ENCODE measurements around the gene PPP1R14D.

PPP1R14D gene

GRCh38 chr15:40852529-40852928 lies 24.0 kb upstream of the PPP1R14D start:
- no peak for DNase-seq (ENCODE audit: low read depth)

- DNase-seq (ENCODE audit: low read depth) = no peak
Measured at GRCh38 chr15:40850576-40851112, 22.1 kb upstream of the PPP1R14D start.

GRCh38 chr15:40847223-40847961 lies 18.9 kb upstream of the PPP1R14D start:
- no peak for DNase-seq (ENCODE audit: low read depth)

- no peak for DNase-seq (ENCODE audit: low read depth)
Measured at GRCh38 chr15:40846841-40847222, 18.3 kb upstream of the PPP1R14D start.

- DNase-seq (ENCODE audit: low read depth) = no peak
Measured at GRCh38 chr15:40845511-40846284, 17.2 kb upstream of the PPP1R14D start.

- DNase-seq (ENCODE audit: low read depth) = no peak
Measured at GRCh38 chr15:40845036-40845435, 16.5 kb upstream of the PPP1R14D start.

- DNase-seq (ENCODE audit: low read depth) = no peak
Measured at GRCh38 chr15:40844696-40845030, 16.2 kb upstream of the PPP1R14D start.

- no peak for DNase-seq (ENCODE audit: low read depth)
Measured at GRCh38 chr15:40843885-40844695, 15.6 kb upstream of the PPP1R14D start, which contains the start of gene SPINT1. SPINT1 (plus strand) TSS chr15:40844048; CDS start chr15:40844555, 507 bp downstream.

- DNase-seq (ENCODE audit: low read depth) = no peak
Measured at GRCh38 chr15:40843261-40843884, 14.9 kb upstream of the PPP1R14D start.

- DNase-seq (ENCODE audit: low read depth) = no peak
Measured at GRCh38 chr15:40841741-40842140, 13.2 kb upstream of the PPP1R14D start.

GRCh38 chr15:40838756-40839155 lies 10.2 kb upstream of the PPP1R14D start:
- no peak for DNase-seq (ENCODE audit: low read depth)

GRCh38 chr15:40836020-40836419 lies 7.5 kb upstream of the PPP1R14D start:
- no peak for DNase-seq (ENCODE audit: low read depth)

- DNase-seq (ENCODE audit: low read depth) = no peak
Measured at GRCh38 chr15:40832903-40833302, 4.4 kb upstream of the PPP1R14D start.

GRCh38 chr15:40831861-40832260 lies 3.4 kb upstream of the PPP1R14D start:
- DNase-seq (ENCODE audit: low read depth) = no peak

- DNase-seq (ENCODE audit: low read depth) = no peak
Measured at GRCh38 chr15:40830884-40831283, 2.4 kb upstream of the PPP1R14D start.

GRCh38 chr15:40829115-40829514 lies 607 bp upstream of the PPP1R14D start:
- no peak for DNase-seq (ENCODE audit: low read depth)

- no peak for DNase-seq (ENCODE audit: low read depth)
Measured at GRCh38 chr15:40826423-40827075, 2.0 kb downstream of the PPP1R14D start.

GRCh38 chr15:40825661-40826422 lies 2.7 kb downstream of the PPP1R14D start:
- no peak for DNase-seq (ENCODE audit: low read depth)

GRCh38 chr15:40823572-40824343 lies 4.8 kb downstream of the PPP1R14D start:
- no peak for DNase-seq (ENCODE audit: low read depth)

- DNase-seq (ENCODE audit: low read depth) = no peak
Measured at GRCh38 chr15:40821195-40821594, 7.3 kb downstream of the PPP1R14D start.
